HG03442 (cell line): Measurements from ENCODE around the gene RIPOR2.

ENCODE experiments used
- ATAC-seq: cut with Tn5 transposase; IDR thresholded peaks from one replicate; pipeline ENCODE4 v1.9.1; 2021; ENCODE audit warnings: mild to moderate bottlenecking, moderate library complexity; ENCODE audit not compliant: unreplicated experiment

RIPOR2 gene

GRCh38 chr6:24935366-24936152, at the start of gene RIPOR2:
RIPOR2 (minus strand) TSS chr6:24935960; CDS start chr6:24935898, 62 bp downstream.
- ATAC-seq: peak; percentile 28

- ATAC-seq: no peak
Measured at GRCh38 chr6:24985323-24985722, 49.6 kb upstream of the RIPOR2 start.

DNA sequence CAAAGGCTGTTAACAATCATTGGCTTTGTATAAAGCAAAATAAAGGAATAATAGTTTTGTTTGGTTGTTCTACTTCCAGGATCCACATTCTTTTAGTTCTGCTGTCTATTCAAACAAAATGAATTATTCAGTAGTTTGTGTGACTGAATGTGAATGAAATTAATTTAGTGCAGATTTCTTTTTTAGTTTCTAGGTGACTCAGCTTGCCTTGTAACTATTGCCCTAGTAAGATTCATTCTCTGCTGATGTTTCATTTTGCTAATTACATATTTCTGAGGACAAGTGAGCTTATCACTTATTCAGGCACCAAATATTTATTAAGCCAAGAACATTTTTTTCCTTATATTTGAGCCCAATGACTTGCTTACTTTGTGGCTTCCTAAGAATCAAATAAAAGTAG, 46.5 kb upstream of the RIPOR2 start:
- no peak for ATAC-seq

- ATAC-seq: no peak
Measured at GRCh38 chr6:24981386-24981760, 45.6 kb upstream of the RIPOR2 start.

DNA sequence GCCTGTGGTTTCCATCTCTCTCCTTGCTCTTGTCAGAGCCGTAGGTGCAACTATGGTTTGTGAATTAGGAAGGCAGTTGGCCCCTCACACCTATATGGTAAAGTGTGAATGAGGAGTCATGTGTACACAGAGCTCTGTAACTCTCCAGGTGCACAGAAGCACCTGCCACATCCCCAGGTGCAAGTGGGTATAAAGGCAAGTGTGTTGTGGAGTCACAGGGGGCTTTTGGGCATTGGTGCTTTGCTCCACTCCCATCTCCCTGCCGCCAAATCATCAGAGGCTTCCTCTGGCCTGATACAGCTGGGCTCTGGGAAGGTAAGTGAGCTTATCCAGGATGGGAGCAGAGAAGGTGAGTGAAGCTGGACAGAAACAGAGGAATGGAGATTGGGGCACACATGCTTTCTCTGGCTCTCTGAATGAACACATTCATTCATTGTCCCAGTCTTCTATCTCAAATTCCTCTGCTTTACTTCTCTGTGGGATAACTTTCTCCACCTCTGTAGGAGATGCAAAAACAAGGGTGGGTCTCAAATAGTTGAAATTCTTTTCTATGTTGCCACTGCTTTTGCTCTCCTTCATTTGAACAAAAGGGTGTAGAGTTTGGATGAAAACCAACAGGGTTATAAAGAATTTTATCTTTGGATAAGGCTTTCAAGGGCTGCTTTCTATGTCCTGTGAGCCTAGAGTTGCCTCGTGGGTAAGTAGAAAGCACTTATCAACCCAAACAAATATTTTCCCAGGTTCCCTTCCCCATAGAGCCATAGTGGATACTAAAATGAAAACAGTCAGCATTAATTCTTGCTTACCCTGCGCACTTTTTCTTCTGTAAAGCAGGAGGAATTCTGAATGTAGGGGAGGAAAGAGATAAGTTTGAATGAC, 45.0 kb upstream of the RIPOR2 start:
- no peak for ATAC-seq

DNA sequence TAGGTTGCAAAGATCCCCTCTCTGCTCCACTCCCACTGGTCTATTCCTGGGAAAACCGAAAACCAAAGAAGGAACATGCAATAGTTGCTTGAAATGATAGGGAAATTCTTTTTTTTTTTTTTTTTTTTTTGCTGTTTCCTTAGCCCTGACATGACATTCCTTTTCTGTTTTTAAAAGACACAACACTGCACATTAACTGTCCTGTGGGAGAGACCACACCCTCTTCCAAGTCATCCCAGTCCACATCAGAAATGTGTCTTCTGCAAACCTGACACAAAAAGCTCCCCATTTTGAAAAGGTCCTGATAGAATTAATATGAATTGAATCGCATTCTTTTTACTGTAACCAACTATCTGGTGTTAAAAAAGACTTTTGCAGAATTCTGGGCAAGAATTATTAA, 43.4 kb upstream of the RIPOR2 start:
- ATAC-seq: no peak

GRCh38 chr6:24974182-24975171, 38.7 kb upstream of the RIPOR2 start:
- ATAC-seq: peak; percentile 88

GRCh38 chr6:24972311-24972958, 36.7 kb upstream of the RIPOR2 start:
- ATAC-seq: no peak

- no peak for ATAC-seq
Measured at GRCh38 chr6:24971067-24971466, 35.3 kb upstream of the RIPOR2 start.

DNA sequence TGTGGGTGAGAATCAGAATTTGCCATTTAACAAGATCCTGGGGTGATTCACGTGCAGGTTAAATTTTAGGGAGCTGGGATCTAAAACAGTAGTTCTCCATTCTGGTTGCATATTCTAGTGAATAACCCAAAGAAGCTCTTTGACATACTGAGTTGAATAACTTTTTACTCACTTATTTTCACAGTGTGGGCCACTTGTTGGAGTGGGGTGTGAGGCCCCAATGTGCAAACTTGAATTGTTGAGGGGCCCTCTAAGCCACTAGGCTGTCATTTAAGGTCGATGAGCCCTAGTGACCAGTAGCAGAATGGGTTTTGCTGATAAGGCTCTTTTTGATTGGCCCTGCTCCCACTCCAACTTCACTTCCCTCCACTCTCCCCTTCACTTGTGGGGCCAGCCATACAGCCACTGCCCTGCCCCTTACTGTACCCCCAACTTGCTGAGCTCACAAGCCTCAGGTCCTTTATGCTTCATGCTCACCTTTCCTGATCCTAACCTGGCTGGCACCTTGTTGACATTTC, 33.6 kb upstream of the RIPOR2 start:
- no peak for ATAC-seq

- no peak for ATAC-seq
Measured at GRCh38 chr6:24968783-24969182, 33.0 kb upstream of the RIPOR2 start.

- no peak for ATAC-seq
Measured at GRCh38 chr6:24967211-24967610, 31.5 kb upstream of the RIPOR2 start.

DNA sequence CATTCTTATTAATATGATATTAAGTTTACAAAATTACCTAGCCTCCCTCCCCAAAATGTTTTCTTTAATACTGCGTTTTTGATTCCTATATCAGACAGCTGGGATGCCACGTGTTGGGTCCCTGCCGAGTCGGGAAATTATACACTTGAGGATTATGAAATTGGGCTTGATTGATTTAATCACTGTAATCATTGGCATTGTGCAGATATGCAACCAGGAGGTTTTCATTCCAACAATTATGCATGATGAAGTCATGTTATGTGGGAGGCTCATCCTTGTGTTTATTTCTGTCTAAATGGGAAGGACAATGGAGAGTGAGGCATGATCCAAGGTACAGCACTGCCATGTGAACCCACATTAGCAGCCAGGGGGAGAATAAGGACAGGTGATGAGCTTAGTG, 30.6 kb upstream of the RIPOR2 start:
- no peak for ATAC-seq

DNA sequence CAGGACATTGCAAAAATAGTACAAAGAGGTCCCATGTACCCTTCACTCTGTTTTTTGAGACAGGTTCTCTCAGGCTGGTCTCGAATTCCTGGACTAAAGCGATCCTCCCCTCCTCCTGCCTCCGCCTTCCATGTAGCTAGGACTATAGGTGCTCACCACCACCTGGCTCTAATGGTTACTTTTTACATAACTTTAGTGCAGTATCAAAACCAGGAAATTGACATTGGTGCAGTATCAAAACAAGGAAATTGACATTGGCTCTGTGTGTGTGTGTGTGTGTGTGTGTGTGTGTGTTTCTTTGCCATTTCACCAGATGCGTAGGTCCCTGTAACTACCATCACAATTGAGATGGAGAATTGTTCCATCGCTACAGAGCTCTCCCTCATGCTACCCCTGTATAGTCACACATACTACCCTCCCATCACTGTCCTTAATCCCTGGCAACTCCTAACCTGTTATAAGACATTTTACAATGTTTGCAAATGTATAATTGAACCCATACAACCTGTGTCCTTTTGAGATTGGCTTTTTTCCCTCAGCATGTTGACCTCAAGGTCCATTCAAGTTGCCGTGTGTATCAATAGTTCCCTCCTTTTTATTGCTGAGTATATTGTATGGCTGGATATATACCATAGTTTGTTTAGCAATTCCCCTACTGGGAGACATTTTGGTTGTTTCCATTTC, 28.3 kb upstream of the RIPOR2 start:
- no peak for ATAC-seq

GRCh38 chr6:24963339-24963738, 27.6 kb upstream of the RIPOR2 start:
- ATAC-seq: no peak

DNA sequence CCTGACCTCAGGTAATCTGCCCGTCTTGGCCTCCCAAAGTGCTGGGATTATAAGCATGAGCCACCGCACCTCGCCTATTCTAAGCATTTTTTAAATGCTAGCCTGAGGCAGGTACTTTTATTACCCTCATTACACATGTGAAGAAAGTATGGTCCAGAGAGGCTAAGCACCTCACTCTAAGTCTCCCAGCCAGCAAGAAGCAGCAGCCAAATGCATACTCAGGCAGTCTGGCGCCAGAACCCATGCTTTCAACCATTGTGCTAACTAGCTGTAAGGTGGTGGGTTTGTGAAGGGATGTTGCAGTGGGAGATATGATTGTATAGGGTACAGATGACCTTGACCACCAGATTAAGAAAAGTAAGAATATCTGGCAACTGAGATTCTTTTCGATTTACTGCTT, 26.1 kb upstream of the RIPOR2 start:
- no peak for ATAC-seq

- no peak for ATAC-seq
Measured at GRCh38 chr6:24960991-24961475, 25.3 kb upstream of the RIPOR2 start.

- ATAC-seq: no peak
Measured at GRCh38 chr6:24959319-24959718, 23.6 kb upstream of the RIPOR2 start.

GRCh38 chr6:24957199-24957598, 21.4 kb upstream of the RIPOR2 start:
- ATAC-seq: no peak
